Glutamatergic neuron (in vitro differentiated cells): ENCODE measurements around the gene SEMA3A. TPM values are rescaled to one million over a fixed set of nuclear protein-coding genes. Genes with fewer than 3 reads are reported as not detected.

ENCODE experiments used
- DNase-seq: peaks from one replicate; pipeline ENCODE4 v3.0.0; 2022
- H3K27ac Mint-ChIP-seq: one replicate; pipeline ENCODE4 v1.8.0; 2020; ENCODE audit warnings: mild to moderate bottlenecking, mixed read lengths, inconsistent platforms; ENCODE audit not compliant: unreplicated experiment
- H3K27me3 Mint-ChIP-seq: one replicate; pipeline ENCODE4 v1.8.0; 2020; ENCODE audit warnings: mild to moderate bottlenecking, moderate library complexity, mixed read lengths, inconsistent platforms; ENCODE audit not compliant: unreplicated experiment
- H3K36me3 Mint-ChIP-seq: one replicate; pipeline ENCODE4 v1.8.0; 2020; ENCODE audit warnings: mild to moderate bottlenecking, mixed read lengths, inconsistent platforms; ENCODE audit not compliant: unreplicated experiment
- H3K4me1 Mint-ChIP-seq: one replicate; pipeline ENCODE4 v1.8.0; 2020; ENCODE audit warnings: mild to moderate bottlenecking, low read depth, mixed read lengths, inconsistent platforms; ENCODE audit not compliant: unreplicated experiment
- H3K4me3 Mint-ChIP-seq: one replicate; pipeline ENCODE4 v1.8.0; 2020; ENCODE audit warnings: mild to moderate bottlenecking, mixed read lengths, inconsistent platforms; ENCODE audit not compliant: unreplicated experiment
- H3K9me3 Mint-ChIP-seq: one replicate; pipeline ENCODE4 v1.8.0; 2020; ENCODE audit warnings: mild to moderate bottlenecking, moderate library complexity, mixed read lengths, inconsistent platforms; ENCODE audit not compliant: unreplicated experiment
- total RNA-seq: library from RNA; stranded (reverse); fragmentation: NEBNext Ultra II Directional; extraction: Animal tissue kit (Norgen Biotek cat#: 25700); gene quantifications from one replicate; pipeline ENCODE4 v1.2.1, GENCODE V29; 2021; ENCODE audit not compliant: unreplicated experiment
- TF ChIP-seq, protein P1 (sequence below): fragments of 200-600 bp; sonication (generic); IDR thresholded peaks from one replicate; pipeline ENCODE4 v1.5.0; 2021; ENCODE audit not compliant: partially characterized antibody, unreplicated experiment

Gene SEMA3A
- total RNA-seq, 1 donor from 2014 or later, result 16.3 TPM

- Mint-ChIP-seq H3K4me1 (peaks cover 20% of the 10 kb centered on the region), H3K36me3 (no peaks in the 10 kb centered on the region), H3K9me3 (peaks cover 6% of the 10 kb centered on the region), H3K27me3 (peaks cover 2% of the 10 kb centered on the region), H3K4me3 (peak overlapping the region; percentile 14), H3K27ac (no peak overlapping the region)
- no peak for DNase-seq
- TF ChIP-seq, protein P1, sequence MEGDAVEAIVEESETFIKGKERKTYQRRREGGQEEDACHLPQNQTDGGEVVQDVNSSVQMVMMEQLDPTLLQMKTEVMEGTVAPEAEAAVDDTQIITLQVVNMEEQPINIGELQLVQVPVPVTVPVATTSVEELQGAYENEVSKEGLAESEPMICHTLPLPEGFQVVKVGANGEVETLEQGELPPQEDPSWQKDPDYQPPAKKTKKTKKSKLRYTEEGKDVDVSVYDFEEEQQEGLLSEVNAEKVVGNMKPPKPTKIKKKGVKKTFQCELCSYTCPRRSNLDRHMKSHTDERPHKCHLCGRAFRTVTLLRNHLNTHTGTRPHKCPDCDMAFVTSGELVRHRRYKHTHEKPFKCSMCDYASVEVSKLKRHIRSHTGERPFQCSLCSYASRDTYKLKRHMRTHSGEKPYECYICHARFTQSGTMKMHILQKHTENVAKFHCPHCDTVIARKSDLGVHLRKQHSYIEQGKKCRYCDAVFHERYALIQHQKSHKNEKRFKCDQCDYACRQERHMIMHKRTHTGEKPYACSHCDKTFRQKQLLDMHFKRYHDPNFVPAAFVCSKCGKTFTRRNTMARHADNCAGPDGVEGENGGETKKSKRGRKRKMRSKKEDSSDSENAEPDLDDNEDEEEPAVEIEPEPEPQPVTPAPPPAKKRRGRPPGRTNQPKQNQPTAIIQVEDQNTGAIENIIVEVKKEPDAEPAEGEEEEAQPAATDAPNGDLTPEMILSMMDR, result no peak
Measured at GRCh38 chr7:84191842-84192241, 2.7 kb downstream of the SEMA3A start.

GRCh38 chr7:84191261-84191660 lies 3.3 kb downstream of the SEMA3A start:
- Mint-ChIP-seq H3K27ac (no peak overlapping the region), H3K4me3 (no peak overlapping the region), H3K4me1 (peaks cover 20% of the 10 kb centered on the region), H3K27me3 (peaks cover 2% of the 10 kb centered on the region), H3K36me3 (no peaks in the 10 kb centered on the region), H3K9me3 (peaks cover 6% of the 10 kb centered on the region)
- TF ChIP-seq, protein P1, result no peak
- DNase-seq, result no peak

DNA sequence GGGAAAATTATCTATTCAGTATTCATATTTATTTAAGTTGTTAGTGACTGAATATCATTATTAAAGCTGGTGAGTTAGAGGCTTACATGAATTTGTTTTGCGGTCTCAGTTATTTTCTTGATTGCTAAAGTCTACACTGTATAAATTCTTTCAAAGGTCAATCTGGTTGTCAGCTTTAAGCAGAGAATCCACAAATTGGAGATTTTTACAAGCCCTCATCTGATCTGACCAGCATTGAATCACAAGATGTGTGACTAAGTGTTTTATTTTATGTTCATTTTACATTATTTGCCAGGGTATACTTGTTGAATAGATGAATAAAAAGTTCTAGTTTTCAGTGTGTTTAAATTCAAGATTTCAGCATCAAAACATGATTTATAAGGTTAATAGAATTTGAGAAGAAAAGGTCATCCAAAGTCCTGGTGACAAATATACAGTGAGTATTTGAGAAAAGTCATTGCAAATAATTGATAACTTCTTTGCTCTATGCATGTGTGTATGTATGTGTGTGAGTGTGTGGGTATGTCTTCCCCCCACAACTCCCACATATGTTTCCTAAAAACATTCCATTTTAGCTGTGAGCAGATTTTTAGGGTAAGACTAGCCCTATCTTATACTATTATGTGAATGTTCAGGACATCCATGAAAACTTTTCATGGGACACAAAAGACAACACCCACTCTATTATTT lies 4.4 kb downstream of the SEMA3A start:
- Mint-ChIP-seq H3K4me1 (peaks cover 13% of the 10 kb centered on the region), H3K27me3 (peaks cover 2% of the 10 kb centered on the region), H3K36me3 (no peaks in the 10 kb centered on the region), H3K27ac (no peak overlapping the region), H3K4me3 (no peak overlapping the region), H3K9me3 (peaks cover 6% of the 10 kb centered on the region)
- TF ChIP-seq, protein P1, result no peak
- DNase-seq, result no peak

- no peak overlapping the region for H3K27ac Mint-ChIP-seq
- H3K4me3 Mint-ChIP-seq, result no peak overlapping the region
- H3K36me3 Mint-ChIP-seq, result no peaks in the 10 kb centered on the region
- H3K9me3 Mint-ChIP-seq, result no peaks in the 10 kb centered on the region
- H3K4me1 Mint-ChIP-seq, result peaks cover 4% of the 10 kb centered on the region
- TF ChIP-seq, protein P1, result peak; percentile 29
- no peaks in the 10 kb centered on the region for H3K27me3 Mint-ChIP-seq
- DNase-seq, result no peak
Measured at GRCh38 chr7:84188786-84189405, 5.7 kb downstream of the SEMA3A start.
